Measurements from ENCODE around the gene SLC17A9. TPM values are rescaled to one million over a fixed set of nuclear protein-coding genes. Genes with fewer than 3 reads are reported as not detected.

The SLC17A9 gene
- total RNA-seq, 2 experiments from 2014 or later, result 78.5 to 78.7 TPM

DNA sequence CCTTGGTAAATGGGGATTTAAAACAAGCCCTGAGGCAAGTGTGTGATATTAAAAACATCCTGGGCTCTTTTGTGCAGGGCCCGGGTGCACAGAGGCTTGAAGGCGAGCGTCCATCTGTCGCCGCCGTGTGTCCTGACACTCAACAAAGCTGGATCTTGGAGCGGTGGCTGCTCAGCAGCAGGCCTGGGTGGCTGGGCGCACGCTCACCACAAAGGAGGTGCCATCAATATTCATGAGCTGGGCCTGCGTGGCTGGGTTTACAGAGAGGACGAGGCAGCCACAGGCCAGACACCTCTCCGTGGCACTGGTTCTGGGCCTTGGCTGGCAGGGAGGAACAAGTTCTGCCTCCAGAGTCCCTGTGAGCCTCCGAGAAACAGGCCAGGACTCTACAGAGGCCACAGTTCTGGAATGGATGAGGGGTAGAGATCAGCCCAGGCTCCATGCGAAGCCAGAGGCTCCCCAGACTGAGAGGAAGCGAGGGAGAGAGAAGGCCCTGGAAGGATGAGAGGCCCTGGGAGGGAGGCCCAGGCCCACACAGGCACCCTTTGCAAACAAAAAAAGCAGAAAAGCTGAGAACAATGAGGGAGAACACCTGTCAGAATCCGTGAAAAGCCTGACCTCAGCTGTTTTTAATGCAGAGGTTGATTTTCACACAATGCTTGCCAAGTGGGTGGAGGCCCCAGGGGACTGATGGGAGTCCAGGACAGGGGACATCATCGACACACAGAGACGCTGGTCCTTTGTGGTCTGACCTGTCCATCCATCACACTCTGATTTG lies 32.3 kb downstream of the SLC17A9 start:
- Mint-ChIP-seq H3K4me1 (ENCODE audit: low read depth) (peaks cover 25% of the 10 kb centered on the region), H3K36me3 (ENCODE audit: low read depth) (no peaks in the 10 kb centered on the region), H3K4me3 (no peak overlapping the region), H3K27me3 (peaks cover 11% of the 10 kb centered on the region), H3K9me3 (no peaks in the 10 kb centered on the region), H3K27ac (no peak overlapping the region)
- DNase-seq, result no peak
- ChIA-PET CTCF (interaction anchor here (0.7 to 0.8 kb wide), 2 partner anchors 24 to 239 kb away, joined by 3 read pairs; no protein-coding TSS in a partner anchor), POLR2A (interaction anchor here (0.9 kb wide), 1 partner anchor 250 kb away, joined by 3 read pairs; no protein-coding TSS in a partner anchor)
- no peak for ATAC-seq
- intact Hi-C loops (cut with micrococcal nuclease), result no loop called here
- TF ChIP-seq, protein P1, sequence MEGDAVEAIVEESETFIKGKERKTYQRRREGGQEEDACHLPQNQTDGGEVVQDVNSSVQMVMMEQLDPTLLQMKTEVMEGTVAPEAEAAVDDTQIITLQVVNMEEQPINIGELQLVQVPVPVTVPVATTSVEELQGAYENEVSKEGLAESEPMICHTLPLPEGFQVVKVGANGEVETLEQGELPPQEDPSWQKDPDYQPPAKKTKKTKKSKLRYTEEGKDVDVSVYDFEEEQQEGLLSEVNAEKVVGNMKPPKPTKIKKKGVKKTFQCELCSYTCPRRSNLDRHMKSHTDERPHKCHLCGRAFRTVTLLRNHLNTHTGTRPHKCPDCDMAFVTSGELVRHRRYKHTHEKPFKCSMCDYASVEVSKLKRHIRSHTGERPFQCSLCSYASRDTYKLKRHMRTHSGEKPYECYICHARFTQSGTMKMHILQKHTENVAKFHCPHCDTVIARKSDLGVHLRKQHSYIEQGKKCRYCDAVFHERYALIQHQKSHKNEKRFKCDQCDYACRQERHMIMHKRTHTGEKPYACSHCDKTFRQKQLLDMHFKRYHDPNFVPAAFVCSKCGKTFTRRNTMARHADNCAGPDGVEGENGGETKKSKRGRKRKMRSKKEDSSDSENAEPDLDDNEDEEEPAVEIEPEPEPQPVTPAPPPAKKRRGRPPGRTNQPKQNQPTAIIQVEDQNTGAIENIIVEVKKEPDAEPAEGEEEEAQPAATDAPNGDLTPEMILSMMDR (IDR thresholded peaks at IDR 0.05), result no peak

DNA sequence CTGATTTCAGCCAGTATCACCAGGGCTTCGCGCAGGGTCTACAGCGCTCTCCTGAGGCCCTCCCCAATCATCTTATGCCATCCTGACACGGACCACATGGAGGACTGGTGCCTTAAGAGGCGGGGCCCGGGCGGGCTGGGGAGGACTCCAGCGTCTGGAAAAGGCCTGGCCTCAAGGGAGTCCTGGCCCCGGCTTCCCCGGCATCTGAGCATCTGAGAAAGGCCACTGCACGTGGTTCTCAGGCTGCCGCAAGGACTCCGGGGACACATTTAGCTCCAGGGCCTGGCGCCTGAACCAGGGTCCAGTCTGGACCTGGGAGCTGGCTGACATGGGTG lies 32.9 kb downstream of the SLC17A9 start:
- intact Hi-C loops (cut with micrococcal nuclease), result no loop called here
- TF ChIP-seq, protein P1 (IDR thresholded peaks at IDR 0.05), result no peak
- ChIA-PET POLR2A (interaction anchor here (0.9 kb wide), 1 partner anchor 251 kb away, joined by 3 read pairs; no protein-coding TSS in a partner anchor), CTCF (no interaction called here)
- Mint-ChIP-seq H3K27ac (no peak overlapping the region), H3K9me3 (no peaks in the 10 kb centered on the region), H3K4me1 (ENCODE audit: low read depth) (peaks cover 21% of the 10 kb centered on the region), H3K36me3 (ENCODE audit: low read depth) (no peaks in the 10 kb centered on the region), H3K4me3 (no peak overlapping the region), H3K27me3 (peaks cover 7% of the 10 kb centered on the region)
- ATAC-seq, result no peak
- DNase-seq, result no peak

DNA sequence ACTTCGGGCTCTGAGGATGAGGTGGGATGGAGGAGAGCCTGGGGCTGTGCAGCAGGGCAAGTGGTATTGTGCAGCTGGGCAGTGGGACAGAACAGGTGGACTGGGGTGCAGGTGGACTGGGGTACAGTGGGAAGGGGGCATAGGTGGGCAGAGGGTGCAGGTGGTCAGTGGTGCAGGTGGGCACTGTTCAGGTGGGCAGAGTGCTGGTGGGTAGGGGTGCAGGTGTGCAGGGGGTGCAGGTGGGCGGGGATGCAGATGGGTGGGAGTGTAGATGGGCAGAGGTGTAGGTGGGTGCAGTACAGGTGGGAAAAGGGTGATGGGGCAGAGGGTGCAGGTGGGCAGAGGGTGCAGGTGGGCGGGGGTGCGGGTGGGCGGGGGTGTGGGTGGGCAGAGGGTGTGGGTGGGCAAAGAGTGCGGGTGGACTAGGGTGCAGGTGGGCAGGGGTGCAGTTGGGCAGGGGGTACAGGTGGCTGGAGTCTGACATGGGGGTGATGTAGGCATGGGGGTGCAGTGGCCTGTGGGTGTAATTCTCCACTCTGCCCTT lies 33.8 kb downstream of the SLC17A9 start:
- CTCF ChIA-PET, result no interaction called here
- no peak overlapping the region for H3K27ac Mint-ChIP-seq
- ATAC-seq (no peak), DNase-seq (no peak)
- TF ChIP-seq, protein P1 (IDR thresholded peaks at IDR 0.05), result no peak
- H3K4me1 Mint-ChIP-seq (ENCODE audit: low read depth), result peaks cover 16% of the 10 kb centered on the region
- H3K36me3 Mint-ChIP-seq (ENCODE audit: low read depth), result no peaks in the 10 kb centered on the region
- intact Hi-C loops (cut with micrococcal nuclease), result no loop called here
- H3K27me3 Mint-ChIP-seq, result peaks cover 1% of the 10 kb centered on the region
- POLR2A ChIA-PET, result no interaction called here
- H3K9me3 Mint-ChIP-seq, result no peaks in the 10 kb centered on the region
- H3K4me3 Mint-ChIP-seq, result no peak overlapping the region

DNA sequence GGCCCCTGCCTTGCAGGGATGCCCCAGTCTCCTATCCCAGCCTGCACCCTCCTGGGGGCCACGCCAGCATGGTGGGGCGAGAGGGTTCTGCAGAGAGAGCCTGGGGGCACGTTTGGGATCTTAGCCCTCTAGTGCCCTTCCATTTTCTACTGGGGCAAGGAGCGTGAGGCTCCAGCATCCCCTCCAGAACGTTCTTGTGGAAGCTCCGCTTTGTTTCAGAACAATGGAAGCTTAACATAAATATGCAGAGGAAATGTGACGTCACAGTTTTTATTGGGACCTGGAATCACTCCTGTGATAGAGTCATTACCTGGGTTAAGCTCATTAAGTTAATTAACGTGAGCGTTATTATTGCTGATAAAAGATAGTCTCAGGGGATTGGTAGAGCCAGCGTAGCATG lies 34.6 kb downstream of the SLC17A9 start:
- H3K27ac Mint-ChIP-seq, result no peak overlapping the region
- no peak for ATAC-seq
- POLR2A ChIA-PET, result no interaction called here

More for the DNA sequence above, 34.6 kb downstream of the SLC17A9 start:
- no peak overlapping the region for H3K4me3 Mint-ChIP-seq
- peaks cover 10% of the 10 kb centered on the region for H3K4me1 Mint-ChIP-seq (ENCODE audit: low read depth)
- TF ChIP-seq, protein P1 (IDR thresholded peaks at IDR 0.05), result no peak
- CTCF ChIA-PET, result interaction anchor here (1.0 kb wide), 1 partner anchor 21 kb away, joined by 3 read pairs; no protein-coding TSS in a partner anchor
- intact Hi-C loops (cut with micrococcal nuclease), result no loop called here
- no peak for DNase-seq
- H3K27me3 Mint-ChIP-seq, result no peaks in the 10 kb centered on the region
- H3K36me3 Mint-ChIP-seq (ENCODE audit: low read depth), result no peaks in the 10 kb centered on the region
- H3K9me3 Mint-ChIP-seq, result no peaks in the 10 kb centered on the region
